Activated CD8-positive, alpha-beta memory T cell treated with anti-CD3 and anti-CD28 coated beads, Interleukin-2, amount 50 U/mL, for 24 hours (primary cell): ENCODE measurements around the gene OR6A2.
"Not testable (repeated sequence)": the region's sequence is repeated elsewhere in the genome, so short reads cannot be mapped to it uniquely, and the experiment has no call there.

Experiments
- DNase-seq: peaks from one replicate; pipeline ENCODE4 v3.0.0-alpha.2; 2020; ENCODE audit errors: extremely low read depth

Gene OR6A2

DNA sequence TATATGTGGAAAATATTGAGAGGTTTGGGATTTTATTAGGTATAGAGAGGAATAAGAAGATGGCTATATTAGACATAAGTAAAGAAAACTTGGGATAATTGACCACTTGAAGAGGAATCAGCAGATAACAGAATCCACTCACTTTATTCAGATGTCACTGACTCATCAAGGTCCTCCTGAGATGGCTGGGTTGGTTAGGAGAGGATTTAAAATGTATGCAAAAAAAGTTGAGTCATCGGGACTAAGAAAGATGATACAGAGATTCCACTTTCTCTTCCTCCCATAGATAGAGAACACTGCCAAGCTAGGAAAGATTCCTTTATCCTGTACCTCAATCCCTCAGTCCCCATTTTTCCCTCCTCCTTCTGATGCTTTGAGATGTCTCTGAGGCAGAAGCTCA, at the start of gene OR6A2:
OR6A2 (minus strand) TSS at position 288 of the 400 bp plus-strand sequence. CDS start 3,981 bp downstream, outside the sequence.
- no peak for DNase-seq

DNA sequence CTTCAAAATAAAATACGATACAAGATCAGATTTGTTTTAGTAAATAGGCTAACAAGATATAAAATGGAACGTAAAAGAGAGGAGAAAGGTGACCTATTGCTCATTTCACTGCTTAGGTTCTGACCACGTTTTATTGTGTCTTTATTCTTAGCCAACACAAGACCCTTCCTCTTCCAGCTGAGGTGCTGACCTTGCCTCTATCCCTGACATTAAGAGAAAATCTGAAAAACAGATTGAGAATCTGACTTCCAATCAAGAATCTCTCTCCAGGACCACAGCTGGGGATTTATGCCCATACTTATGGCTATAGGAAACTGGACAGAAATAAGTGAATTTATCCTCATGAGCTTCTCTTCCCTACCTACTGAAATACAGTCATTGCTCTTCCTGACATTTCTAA, 45.9 kb upstream of the OR6A2 start, which contains the start of gene OR10A5:
OR10A5 (plus strand) TSS at position 301 of the 400 bp plus-strand sequence; CDS start at position 301, 0 bp downstream.
- DNase-seq, result no peak

GRCh38 chr11:6844356-6844755, 44.9 kb upstream of the OR6A2 start:
- DNase-seq, result no peak

- DNase-seq, result no peak
These were observed 44.2 kb upstream of the OR6A2 start for GRCh38 chr11:6843670-6844069.

- no peak for DNase-seq
These were observed 42.2 kb upstream of the OR6A2 start for GRCh38 chr11:6841694-6842093.

- no peak for DNase-seq
These were observed 34.5 kb upstream of the OR6A2 start for GRCh38 chr11:6834021-6834420.

- no peak for DNase-seq
These were observed 33.9 kb upstream of the OR6A2 start for GRCh38 chr11:6833356-6833755.

GRCh38 chr11:6828103-6828502, 28.6 kb upstream of the OR6A2 start:
- no peak for DNase-seq

GRCh38 chr11:6825231-6825744, 25.8 kb upstream of the OR6A2 start:
- DNase-seq, result no peak

DNA sequence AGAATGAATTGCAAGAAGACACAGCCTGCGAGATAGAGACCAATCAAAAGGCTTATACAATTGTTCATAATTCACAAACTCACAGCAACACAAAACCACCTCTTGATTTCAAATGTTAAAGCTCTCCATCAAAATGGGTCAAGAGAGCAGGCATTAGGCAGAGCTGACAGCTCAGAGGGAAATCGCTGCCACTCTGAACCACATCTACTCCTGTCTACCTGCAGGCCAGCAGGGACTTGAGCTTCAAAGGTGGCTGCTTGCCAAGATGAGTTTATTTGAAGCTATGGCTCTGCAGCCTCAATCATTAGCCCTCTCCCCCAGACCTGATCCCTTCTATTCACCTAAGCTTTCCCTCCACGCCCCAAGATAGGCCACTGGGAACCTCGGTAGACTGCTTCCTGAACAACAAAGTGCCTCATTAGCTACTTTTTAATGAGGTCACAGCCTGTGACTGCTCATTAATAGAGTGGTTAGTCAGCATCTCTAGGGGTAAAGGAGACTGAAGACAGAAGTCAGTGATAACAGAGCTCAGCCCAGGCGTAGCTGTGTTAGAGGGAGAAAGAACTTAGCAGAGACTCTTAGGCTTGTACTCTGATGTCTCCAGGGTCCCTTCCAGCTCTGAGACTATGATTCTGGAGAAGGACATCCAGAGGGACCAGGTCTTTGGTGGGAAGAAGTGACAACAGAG, 24.8 kb upstream of the OR6A2 start:
- DNase-seq, result no peak

DNA sequence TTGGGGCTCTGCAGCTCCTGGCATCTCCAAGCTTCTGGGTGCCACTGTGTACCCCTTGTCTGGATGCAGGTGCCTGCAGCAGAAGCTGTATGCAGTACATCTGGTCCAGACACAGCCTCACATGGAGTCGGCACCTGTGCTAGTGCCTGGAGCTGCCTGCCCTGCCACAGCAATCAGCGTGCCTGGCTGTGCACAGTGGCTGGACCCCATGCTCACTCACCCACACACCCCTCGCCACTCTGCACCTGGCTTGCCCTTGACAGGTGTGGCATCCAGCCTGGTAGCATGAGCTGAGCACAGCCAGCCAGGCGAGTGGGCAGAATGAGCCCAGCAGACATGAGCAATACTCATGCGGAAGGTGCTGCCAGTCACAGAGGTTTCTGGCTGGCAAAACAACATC, 19.5 kb upstream of the OR6A2 start:
- DNase-seq, result no peak

DNA sequence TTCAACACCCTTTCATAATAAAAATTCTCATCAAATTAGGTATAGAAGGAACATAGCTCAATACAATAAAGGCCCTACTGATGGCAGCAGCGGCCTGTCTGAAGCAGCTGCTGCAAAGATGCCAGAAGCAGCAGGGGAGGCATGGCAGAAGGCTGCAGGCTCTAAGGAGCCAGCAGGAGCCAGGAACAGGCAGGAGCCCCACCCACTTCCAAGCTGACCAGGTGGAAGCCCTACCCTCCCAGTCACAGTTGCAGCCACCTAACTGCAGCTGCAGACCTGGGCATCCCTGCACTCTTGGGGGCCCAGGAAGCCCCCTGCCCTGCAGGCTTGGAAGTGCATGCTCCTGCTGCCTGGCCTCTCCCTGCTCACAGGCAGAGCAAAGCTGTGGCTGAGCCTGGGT, 18.2 kb upstream of the OR6A2 start:
- DNase-seq, result no peak

DNA sequence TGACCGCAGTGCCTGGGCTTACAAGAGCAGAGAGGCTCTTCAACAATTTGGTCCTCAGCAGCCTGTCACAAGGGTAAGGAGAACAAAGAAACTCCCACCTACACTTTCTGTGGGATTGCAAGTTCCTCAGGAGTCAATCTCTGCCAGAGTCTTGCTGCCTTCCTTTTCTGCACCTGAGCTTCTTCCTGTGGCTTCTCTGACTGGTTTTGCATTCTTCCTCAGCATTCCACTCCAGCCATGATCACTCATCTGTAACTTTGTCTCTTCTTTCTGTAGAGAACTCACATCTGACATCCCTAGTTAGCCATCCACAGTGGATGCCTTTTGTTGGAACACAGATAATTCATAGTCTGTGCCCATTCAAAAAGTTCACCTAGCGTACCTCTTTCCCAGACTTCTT, 14.2 kb upstream of the OR6A2 start:
- no peak for DNase-seq

DNA sequence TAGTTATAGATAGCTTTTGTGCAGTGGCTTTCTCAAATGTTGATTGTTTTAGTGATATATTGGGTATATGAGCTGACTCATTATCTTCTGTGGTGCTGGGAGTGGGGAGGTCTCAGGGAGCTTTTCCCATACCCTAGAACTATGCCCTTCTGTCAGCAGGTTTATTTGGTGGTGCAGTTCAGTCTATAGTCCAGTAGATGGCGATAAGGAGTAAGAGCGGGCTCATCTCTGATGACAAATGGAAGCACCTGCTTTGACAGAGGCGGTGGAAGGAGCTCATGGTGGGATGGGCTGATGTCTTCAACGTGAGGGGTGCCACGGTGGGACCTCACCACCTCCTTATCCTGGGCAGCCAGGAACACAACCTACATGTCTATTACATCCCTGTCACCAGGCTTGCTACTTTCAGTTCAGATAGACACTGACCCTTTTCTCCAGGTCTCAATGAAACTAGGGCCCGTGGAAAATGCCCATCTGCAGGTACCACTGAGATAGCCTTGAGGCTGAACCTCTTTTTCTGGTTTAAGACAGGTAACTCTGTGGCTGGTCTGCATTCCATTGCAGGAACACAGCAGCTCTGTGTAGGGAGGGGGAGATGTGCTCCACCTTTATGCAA, 13.0 kb upstream of the OR6A2 start:
- no peak for DNase-seq

GRCh38 chr11:6801075-6801474, 1.6 kb upstream of the OR6A2 start:
- not testable (repeated sequence) for DNase-seq

GRCh38 chr11:6794639-6795038, 4.8 kb downstream of the OR6A2 start:
- no peak for DNase-seq

DNA sequence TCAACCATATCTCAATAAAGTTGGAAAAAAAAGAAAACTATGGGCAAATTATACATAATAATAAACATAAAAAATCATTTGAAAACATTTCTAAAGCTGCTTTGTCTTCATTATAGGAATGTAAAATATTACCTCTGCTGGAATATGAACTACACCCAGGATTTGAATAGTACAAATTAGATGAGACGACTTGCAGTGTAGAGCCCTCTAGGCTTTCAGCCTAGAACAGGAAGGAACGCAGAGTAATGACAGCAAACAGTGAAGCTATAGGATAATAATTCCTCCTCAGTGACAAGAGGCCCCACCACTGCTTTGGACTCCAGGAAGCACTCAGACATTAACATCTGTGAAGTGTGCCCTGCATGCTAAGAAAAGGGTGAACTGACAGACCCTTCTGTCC, 8.9 kb downstream of the OR6A2 start:
- no peak for DNase-seq

DNA sequence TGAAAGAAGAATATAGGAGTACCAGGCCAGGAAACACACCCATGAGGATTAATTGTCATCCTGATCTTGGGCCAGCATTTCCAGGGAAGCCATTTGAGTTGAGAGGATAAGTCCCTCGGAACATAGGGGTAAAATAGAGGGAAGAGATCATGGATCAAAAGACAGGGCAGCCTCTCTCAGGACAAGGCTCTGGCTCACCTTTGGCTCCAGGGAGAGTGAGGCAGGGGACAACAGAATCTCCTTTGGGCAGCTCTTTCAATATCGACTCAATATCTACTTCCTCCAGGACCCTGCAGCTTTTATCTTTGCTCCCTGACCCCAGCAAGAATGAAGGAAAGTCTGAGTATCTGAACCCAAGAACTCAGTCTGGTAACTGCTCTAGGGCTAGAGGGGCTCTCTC, 16.8 kb downstream of the OR6A2 start, which contains the start of gene OR2AG1:
OR2AG1 (plus strand) TSS at position 301 of the 400 bp plus-strand sequence. CDS start 2,018 bp downstream, outside the sequence.
- DNase-seq, result no peak

- DNase-seq, result no peak
These were observed 18.7 kb downstream of the OR6A2 start for GRCh38 chr11:6780829-6781228.

DNA sequence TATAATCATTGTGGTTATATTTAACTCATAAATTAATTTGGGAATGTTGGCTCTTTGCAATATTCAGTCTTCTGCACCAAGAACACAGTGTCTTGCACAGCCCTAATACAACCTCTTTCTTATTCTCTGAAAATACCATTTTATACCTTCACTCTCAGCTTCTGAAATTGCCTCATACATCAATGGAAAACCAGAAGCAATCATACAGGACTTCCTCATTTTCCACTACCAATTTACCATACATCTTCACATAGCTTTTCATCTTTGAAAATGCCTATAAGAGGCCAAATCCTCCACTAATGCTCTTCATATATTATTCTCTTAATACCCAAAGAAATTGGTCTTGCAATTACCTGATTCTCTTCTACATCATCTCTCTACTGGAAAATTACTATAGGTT, 21.0 kb downstream of the OR6A2 start:
- no peak for DNase-seq

- no peak for DNase-seq
These were observed 27.3 kb downstream of the OR6A2 start, which contains the start of gene OR2AG2 for GRCh38 chr11:6771926-6772893. Gene OR2AG2, minus strand, starts transcription at chr11:6771976. Its CDS starts 3,019 bp downstream, at chr11:6768957.
